NCI-H2227 (cell line): ENCODE data around the gene PRDM4.

Experiments
- DNase-seq: peaks from one replicate; lab custom pipeline; 2025; ENCODE audit not compliant: unreplicated experiment; lab: John Stamatoyannopoulos, UW

The PRDM4 gene

GRCh38 chr12:107760809-107761501, at the start of gene PRDM4:
Gene PRDM4 (minus strand): TSS chr12:107761137. CDS start chr12:107760515, 622 bp downstream.
- DNase-seq, result peak; percentile 98

DNA sequence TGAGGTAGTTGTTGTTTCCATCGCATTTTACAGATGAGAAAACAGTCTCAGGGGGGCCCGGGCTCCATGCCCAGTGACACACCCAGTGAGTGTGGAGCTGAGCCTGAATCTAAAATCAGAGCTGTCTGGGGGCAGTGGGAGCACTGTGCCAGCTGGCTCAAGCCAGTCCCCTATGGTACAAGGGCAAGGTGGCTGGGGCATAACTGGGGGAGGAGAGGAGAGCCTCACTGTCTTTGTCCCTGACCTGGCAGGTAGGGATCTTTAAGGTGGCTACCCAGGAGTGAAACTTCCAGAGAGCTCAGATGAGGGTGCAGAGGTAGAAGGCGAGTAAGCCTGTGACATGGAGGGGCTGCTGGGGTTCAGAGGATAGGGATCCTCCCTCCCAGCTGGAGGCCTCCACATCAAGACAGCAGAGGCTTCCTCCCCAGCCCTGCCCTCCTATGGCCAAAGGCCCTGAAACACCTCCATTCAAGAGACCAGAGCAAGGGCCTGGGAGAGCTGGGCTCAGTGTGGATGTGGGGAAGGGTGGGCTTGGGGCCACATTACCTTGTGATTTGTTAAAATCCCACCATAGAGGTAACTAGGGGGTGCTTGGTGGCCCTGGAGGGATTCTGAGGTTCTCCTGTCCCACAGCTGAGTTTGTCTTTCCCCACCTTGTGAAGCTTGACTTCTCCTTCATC, 46.7 kb upstream of the PRDM4 start:
- no peak for DNase-seq

GRCh38 chr12:107805488-107806180, 44.7 kb upstream of the PRDM4 start:
- DNase-seq, result no peak

DNA sequence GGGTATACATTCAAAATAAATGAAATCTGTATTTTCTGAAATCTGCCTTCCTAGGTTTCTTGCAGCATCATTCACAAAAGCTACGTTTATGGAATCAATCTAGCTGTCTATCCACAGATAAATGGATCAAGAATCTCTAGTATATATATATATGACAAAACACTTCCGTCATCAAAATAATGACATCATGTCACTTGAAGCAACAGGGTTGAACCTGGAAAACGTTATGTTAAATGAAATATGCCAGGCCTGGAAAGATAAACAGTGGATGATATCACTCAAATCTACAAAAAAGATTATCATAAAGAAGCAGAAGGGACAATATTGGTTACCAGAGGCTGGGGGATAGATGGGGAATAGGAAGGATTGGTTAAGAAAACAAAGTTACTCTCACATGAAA, 42.2 kb upstream of the PRDM4 start:
- DNase-seq, result no peak

DNA sequence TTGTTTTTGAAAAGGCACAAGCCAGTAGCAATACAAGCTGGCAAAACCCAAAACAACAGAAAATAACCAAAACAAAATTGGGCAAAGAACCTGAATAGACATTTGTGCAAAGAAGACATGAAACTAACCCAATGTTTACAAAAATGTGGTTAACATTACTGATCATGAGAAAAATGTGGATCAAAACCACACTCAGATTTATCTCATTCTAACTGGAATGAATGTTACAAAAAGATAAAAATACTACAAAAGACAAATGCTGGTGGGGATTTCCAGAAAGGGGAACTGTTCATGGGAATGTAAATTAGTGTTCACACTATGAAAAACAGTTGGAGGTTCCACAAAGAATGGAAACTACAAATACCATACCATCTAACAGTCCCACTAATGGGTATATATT, 40.2 kb upstream of the PRDM4 start:
- no peak for DNase-seq

GRCh38 chr12:107798580-107798979, 37.6 kb upstream of the PRDM4 start:
- no peak for DNase-seq

DNA sequence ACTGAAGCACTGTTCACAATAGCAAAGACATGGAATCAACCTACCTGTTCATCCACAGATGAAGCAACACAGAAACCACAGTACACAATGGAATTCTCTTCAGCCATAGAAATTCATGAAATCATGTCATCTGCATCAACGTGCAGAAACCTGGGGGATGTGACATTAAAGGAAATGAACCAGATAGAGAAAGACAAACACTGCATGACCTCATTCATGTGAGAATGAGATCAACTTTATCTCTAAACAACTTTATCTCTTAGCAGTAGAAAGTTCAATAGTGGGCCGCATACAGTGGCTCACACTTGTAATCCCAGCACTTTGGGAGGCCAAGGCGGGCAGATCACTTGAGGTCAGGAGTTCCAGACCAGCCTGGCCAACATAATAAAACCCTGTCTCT, 33.5 kb upstream of the PRDM4 start:
- DNase-seq, result no peak

DNA sequence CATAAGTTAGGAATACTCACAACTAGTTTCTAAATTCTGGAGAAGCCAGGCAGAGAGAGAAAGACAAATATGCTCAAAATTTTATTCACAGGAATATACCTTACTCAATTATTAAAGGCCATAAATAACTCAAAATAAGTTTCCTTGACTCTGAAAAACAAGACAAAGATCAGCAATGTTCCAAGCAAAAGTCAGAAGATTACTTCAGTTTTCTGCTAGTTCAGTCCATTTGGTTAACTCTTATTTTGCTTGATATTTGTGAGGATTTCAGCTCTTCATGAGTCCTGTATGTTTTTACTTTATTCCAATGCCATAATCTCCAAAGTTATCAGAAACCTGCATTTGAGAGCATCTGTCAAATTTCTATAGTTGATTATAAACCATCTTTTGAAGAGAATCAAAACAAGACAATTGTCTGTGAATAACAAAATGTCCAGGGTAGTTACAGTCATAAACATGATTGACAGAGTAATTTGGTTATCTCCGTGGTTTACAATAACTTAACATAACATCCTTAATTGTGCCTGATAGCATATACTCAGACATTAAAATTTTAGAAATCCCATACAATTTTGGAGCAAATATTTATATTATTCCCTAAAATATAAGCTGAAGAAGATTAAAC, 30.6 kb upstream of the PRDM4 start:
- no peak for DNase-seq

DNA sequence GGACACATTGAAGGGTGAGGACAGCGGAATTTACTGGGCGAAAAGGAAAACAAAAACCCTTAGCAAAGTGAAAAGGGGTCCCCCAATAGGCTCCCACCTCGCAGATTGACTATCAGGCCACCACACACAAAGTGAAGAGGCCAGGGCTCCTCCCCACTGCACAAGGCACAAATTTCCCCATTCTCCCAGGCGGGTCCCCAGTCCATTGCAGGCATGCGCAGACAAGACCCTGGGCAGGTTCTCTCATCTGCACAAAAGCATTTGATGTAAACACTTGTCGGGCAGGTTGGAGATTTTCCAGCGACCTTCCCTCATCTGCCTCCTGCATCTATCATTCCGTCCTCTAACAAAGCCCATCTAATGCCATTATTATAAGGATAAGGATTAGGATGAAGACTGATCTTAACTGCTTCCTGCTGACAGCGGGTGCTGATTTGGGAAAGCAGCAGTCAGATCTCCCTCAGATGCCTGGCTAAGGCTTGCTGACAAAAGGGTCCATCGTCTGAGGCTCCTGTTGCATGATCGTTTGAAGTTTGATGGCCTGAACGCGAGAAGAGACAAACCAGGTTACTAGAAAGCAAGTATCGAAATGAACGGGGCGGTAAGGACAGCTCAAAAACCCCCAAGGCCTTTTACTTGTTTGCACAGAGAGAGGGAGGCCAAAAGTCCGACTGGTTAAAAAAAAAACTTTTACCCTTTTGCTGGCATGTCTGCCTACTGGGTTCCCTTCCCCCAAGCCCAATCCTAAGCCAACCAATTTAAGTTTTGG, 27.9 kb upstream of the PRDM4 start:
- no peak for DNase-seq

- no peak for DNase-seq
These were observed 27.3 kb upstream of the PRDM4 start for GRCh38 chr12:107788281-107788680.

- no peak for DNase-seq
These were observed 22.8 kb upstream of the PRDM4 start for GRCh38 chr12:107783406-107784376.

GRCh38 chr12:107782067-107782466, 21.1 kb upstream of the PRDM4 start:
- no peak for DNase-seq

DNA sequence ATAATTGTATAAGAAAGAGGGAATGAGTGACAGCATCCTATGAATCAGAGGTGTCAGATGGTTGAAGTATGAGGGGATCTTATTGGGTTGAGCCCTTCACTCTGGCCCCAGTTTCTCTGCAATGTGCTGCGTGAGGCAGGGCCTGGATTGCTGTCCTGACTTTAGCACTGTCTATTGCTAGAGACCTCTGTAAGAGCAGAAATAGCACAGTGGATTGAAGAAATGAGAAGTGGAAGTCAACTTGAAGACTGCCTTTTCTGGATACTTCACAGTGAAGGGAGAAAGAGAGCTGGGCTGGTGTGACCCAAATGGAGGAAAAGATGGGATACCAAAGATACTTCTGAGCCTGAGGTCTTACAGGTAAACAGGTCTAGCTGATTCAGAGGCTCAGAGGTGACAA, 19.4 kb upstream of the PRDM4 start:
- no peak for DNase-seq

DNA sequence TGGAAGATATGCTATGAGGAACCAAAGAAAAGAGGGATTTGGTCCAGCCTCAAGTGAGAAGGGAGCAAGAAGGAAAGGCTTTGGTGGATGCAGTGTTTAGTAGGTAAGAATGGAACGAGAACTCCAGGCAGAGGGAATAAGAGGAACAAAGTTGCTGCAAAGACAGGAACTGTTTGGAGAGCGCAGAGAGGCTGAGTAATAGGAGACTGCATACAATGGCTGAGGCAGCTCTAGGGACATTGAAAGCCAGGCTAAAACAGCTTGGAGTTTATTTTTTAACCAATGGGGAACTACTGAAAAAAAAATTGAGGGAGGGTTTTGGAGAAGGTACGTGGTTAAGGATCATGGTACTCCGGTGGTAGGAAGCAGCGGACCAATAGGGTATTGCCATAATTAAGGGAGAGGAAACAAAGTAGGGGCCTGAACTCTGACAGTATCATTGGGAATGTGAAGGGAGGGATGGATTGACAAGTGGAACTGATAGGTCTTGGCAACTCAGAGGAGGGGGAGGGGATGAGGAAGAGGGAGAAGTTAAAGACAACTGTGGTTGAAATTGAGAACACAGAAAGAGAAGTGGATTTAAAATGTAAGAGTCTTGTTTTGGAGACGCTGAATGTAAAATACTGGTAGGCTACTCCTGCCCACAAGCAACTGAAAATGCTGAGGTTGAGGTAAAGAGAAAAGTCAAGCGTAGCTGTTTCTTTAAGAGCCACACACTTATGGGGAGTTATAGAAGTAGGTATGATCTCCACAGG, 18.3 kb upstream of the PRDM4 start:
- DNase-seq, result no peak

- no peak for DNase-seq
These were observed 17.6 kb upstream of the PRDM4 start for GRCh38 chr12:107778383-107779025.

GRCh38 chr12:107776171-107776570, 15.2 kb upstream of the PRDM4 start:
- no peak for DNase-seq

DNA sequence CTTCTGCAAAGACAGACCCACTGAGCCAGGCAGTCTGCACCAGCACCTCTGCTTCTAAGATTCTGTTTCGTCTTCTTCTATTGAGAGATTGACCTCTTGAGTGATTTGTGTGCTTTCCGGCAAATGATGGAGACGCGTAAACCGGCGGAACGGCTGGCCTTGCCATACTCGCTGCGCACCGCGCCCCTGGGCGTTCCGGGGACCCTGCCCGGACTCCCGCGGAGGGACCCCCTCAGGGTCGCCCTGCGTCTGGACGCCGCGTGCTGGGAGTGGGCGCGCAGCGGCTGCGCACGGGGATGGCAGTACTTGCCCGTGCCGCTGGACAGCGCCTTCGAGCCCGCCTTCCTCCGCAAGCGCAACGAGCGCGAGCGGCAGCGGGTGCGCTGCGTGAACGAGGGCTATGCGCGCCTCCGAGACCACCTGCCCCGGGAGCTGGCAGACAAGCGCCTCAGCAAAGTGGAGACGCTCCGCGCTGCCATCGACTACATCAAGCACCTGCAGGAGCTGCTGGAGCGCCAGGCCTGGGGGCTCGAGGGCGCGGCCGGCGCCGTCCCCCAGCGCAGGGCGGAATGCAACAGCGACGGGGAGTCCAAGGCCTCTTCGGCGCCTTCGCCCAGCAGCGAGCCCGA, 14.3 kb upstream of the PRDM4 start:
- peak; percentile 83 for DNase-seq

- DNase-seq, result peak; percentile 20
These were observed 13.6 kb upstream of the PRDM4 start, which contains the start of gene ASCL4 for GRCh38 chr12:107774349-107775029. Gene ASCL4 (plus strand): TSS chr12:107774704. CDS start chr12:107775219, 515 bp downstream.
